HCT116 (cell line): ENCODE data around the gene WDR76. TPM values are rescaled to one million over a fixed set of nuclear protein-coding genes. Genes with fewer than 3 reads are reported as not detected.

Source experiments
- ATAC-seq: fragments of 200-7000 bp; cut with Tn5 transposase; 2 replicates; pipeline ENCODE4 v1.9.1; 2020; ENCODE audit warnings: mild to moderate bottlenecking, moderate library complexity
- BruUV-seq: library from RNA; stranded (reverse); fragments of 400-500 nt; replicated peaks from 2 replicates; lab custom pipeline; 2021; lab: Mats Ljungman, UMichigan
- CTCF ChIA-PET: fragments of 300-600 bp; sonication (Branson Sonifier 250); formaldehyde crosslinking; loops from one replicate; lab custom pipeline; 2021; ENCODE audit warnings: antibody characterized with exemption; lab: Charles Lee
- POLR2A ChIA-PET: fragments of 300-600, 350-600 bp; sonication (Branson Sonifier 250); formaldehyde crosslinking; loops from one replicate; lab custom pipeline; 2021; ENCODE audit warnings: antibody characterized with exemption; lab: Charles Lee
- RAD21 ChIA-PET, 2 experiments: fragments of 300-600 bp; sonication (Branson Sonifier 250); formaldehyde crosslinking; loops; one replicate each; lab custom pipeline; 2023; ENCODE audit warnings: low total read pairs in 2 of 2; ENCODE audit not compliant: uncharacterized antibody in 2 of 2, unreplicated experiment in 2 of 2, low non-redundant PET in 1 of 2; lab: Charles Lee
- DNase-seq: peaks from one replicate; pipeline ENCODE4 v3.0.0-alpha.2; 2010; ENCODE audit warnings: low read depth, low spot score
- H2AFZ ChIP-seq: fragments of 200-600 bp; shearing (Covaris generic), sonication (generic); 2 replicates; pipeline ENCODE4 v1.6.1; 2017; ENCODE audit warnings: low read depth, mixed run types, mixed read lengths, antibody characterized with exemption, low read length; ENCODE audit not compliant: poor library complexity, severe bottlenecking
- H3K27ac ChIP-seq: 2 replicates; pipeline ENCODE4 v1.5.1; 2012; ENCODE audit warnings: low read depth, low read length
- H3K27me3 ChIP-seq: fragments of 200-600 bp; sonication (generic); 2 replicates; pipeline ENCODE4 v1.6.1; 2016; ENCODE audit warnings: mixed run types, low read length, mixed read lengths; ENCODE audit not compliant: insufficient read depth
- H3K36me3 ChIP-seq, 2 experiments: fragments of 200-500 bp in 1 of 2; fragments of 200-600 bp in 1 of 2; sonication (Bioruptor generic) in 1 of 2; sonication (generic) in 1 of 2; 2 replicates each; pipeline versions ENCODE4 v1.5.1 to v1.6.1; 2014 to 2016; ENCODE audit warnings: low read length in 2 of 2, inconsistent platforms in 1 of 2, mixed read lengths in 1 of 2, mixed run types in 1 of 2; ENCODE audit not compliant: insufficient read depth in 2 of 2, control insufficient read depth in 1 of 2
- H3K4me1 ChIP-seq, 2 experiments: fragments of 200-600 bp in 1 of 2; sonication (generic) in 1 of 2; 2 replicates each; pipeline versions ENCODE4 v1.5.1 to v1.6.1; 2012 to 2017; ENCODE audit warnings: low read length in 2 of 2, inconsistent platforms in 1 of 2, mild to moderate bottlenecking in 1 of 2, mixed read lengths in 1 of 2, mixed run types in 1 of 2, moderate library complexity in 1 of 2; ENCODE audit not compliant: insufficient read depth in 2 of 2, control insufficient read depth in 1 of 2
- H3K4me2 ChIP-seq: fragments of 200-600 bp; sonication (generic); 2 replicates; pipeline ENCODE4 v1.6.1; 2017; ENCODE audit warnings: mixed run types, low read length, mixed read lengths
- H3K4me3 ChIP-seq, 2 experiments: fragments of 200-600 bp in 1 of 2; sonication (generic) in 1 of 2; replicated peaks in 1 of 2; 2 replicates each; pipeline ENCODE4 v1.5.1; 2011 to 2016; ENCODE audit warnings: low read length in 2 of 2, control low read depth in 1 of 2, low read depth in 1 of 2, mild to moderate bottlenecking in 1 of 2, mixed read lengths in 1 of 2, mixed run types in 1 of 2
- H3K79me2 ChIP-seq: fragments of 200-600 bp; sonication (generic); 2 replicates; pipeline ENCODE4 v1.6.1; 2017; ENCODE audit warnings: mild to moderate bottlenecking, mixed run types, low read length, moderate library complexity, mixed read lengths; ENCODE audit not compliant: insufficient read depth
- H3K9ac ChIP-seq: fragments of 200-600 bp; sonication (generic); 2 replicates; pipeline ENCODE4 v1.6.1; 2016; ENCODE audit warnings: low read length, mixed read lengths
- H3K9me2 ChIP-seq: fragments of 200-600 bp; sonication (generic), shearing (Covaris generic); 2 replicates; pipeline ENCODE4 v1.6.1; 2017; ENCODE audit warnings: mixed run types, mild to moderate bottlenecking, moderate library complexity; ENCODE audit not compliant: insufficient read depth
- H3K9me3 ChIP-seq, 2 experiments: fragments of 200-500 bp in 1 of 2; fragments of 200-600 bp in 1 of 2; sonication (Bioruptor generic) in 1 of 2; sonication (generic) in 1 of 2; 2 replicates each; pipeline ENCODE4 v1.6.1; 2014 to 2017; ENCODE audit warnings: low read length in 2 of 2, mixed read lengths in 2 of 2, inconsistent platforms in 1 of 2, low read depth in 1 of 2, mild to moderate bottlenecking in 1 of 2, mixed run types in 1 of 2, moderate library complexity in 1 of 2; ENCODE audit not compliant: control insufficient read depth in 1 of 2, insufficient read depth in 1 of 2
- H4K20me1 ChIP-seq: fragments of 200-600 bp; sonication (generic), shearing (Covaris generic); 2 replicates; pipeline ENCODE4 v1.6.1; 2017; ENCODE audit warnings: mixed run types, mild to moderate bottlenecking, moderate library complexity; ENCODE audit not compliant: insufficient read depth
- ATF3 ChIP-seq: IDR thresholded peaks from 2 replicates; pipeline ENCODE4 v1.6.1; 2012
- CTCF ChIP-seq, 3 experiments: fragments of 200-600 bp in 1 of 3; sonication (generic) in 1 of 3; IDR thresholded peaks in 2 of 3; conservative IDR thresholded peaks in 1 of 3; 2 replicates each; pipeline ENCODE4 v1.5.1; 2012 to 2017; ENCODE audit warnings: low read depth in 2 of 3, low read length in 2 of 3, antibody characterized with exemption in 1 of 3, borderline replicate concordance in 1 of 3, control low read depth in 1 of 3, mild to moderate bottlenecking in 1 of 3, mixed read lengths in 1 of 3, mixed run types in 1 of 3, moderate library complexity in 1 of 3; ENCODE audit not compliant: insufficient read depth in 1 of 3
- ELF1 ChIP-seq: IDR thresholded peaks from 2 replicates; pipeline ENCODE4 v1.6.1; 2012; ENCODE audit warnings: low read depth, borderline replicate concordance
- FOSL1 ChIP-seq: IDR thresholded peaks from 2 replicates; pipeline ENCODE4 v1.6.1; 2012; ENCODE audit warnings: low read depth
- JUND ChIP-seq: IDR thresholded peaks from 2 replicates; pipeline ENCODE4 v1.6.1; 2012
- POLR2AphosphoS5 ChIP-seq: IDR thresholded peaks from 2 replicates; pipeline ENCODE4 v1.6.1; 2011; ENCODE audit warnings: mild to moderate bottlenecking, low read depth, low read length, moderate library complexity
- SIN3A ChIP-seq: IDR thresholded peaks from 2 replicates; pipeline ENCODE4 v1.6.1; 2012; ENCODE audit warnings: low read depth
- SP1 ChIP-seq: IDR thresholded peaks from 2 replicates; pipeline ENCODE4 v1.6.1; 2012; ENCODE audit warnings: low read depth
- SRF ChIP-seq: IDR thresholded peaks from 2 replicates; pipeline ENCODE4 v1.6.1; 2012; ENCODE audit warnings: low read depth
- TCF7L2 ChIP-seq: IDR thresholded peaks from 2 replicates; pipeline ENCODE4 v1.7.0; 2011; ENCODE audit warnings: borderline replicate concordance, inconsistent platforms; ENCODE audit not compliant: insufficient read depth, insufficient read length; ENCODE audit errors: extremely low read depth
- YY1 ChIP-seq: IDR thresholded peaks from 2 replicates; pipeline ENCODE4 v1.6.1; 2011; ENCODE audit warnings: low read length, low read depth, moderate library complexity, mild to moderate bottlenecking; ENCODE audit not compliant: insufficient replicate concordance; ENCODE audit errors: extremely low read depth
- ZNF274 ChIP-seq: fragments of 200-500 bp; sonication (Bioruptor generic); IDR thresholded peaks from 2 replicates; pipeline ENCODE4 v1.6.1; 2014; ENCODE audit warnings: mild to moderate bottlenecking, low read depth, low read length, inconsistent platforms
- intact Hi-C: fragments of 100-400 bp; cut with micrococcal nuclease; formaldehyde crosslinking; loops from 2 replicates; pipeline ENCODE4 v1.10.0; 2022
- total RNA-seq: library from RNA; stranded (reverse); gene quantifications from one replicate; pipeline ENCODE4 v1.2.1, GENCODE V29; 2021; ENCODE audit not compliant: unreplicated experiment
- TF ChIP-seq, protein P1 (sequence below): IDR thresholded peaks from 2 replicates; pipeline ENCODE4 v1.6.1; 2012
- TF ChIP-seq, protein P2 (sequence below): IDR thresholded peaks from 2 replicates; pipeline ENCODE4 v1.6.1; 2012; ENCODE audit warnings: low read depth

Gene WDR76
- total RNA-seq, 1 experiment from 2014 or later = 33.0 TPM

- no peak overlapping the region for H3K4me3 ChIP-seq
- no peak overlapping the region for H2AFZ ChIP-seq
- peaks cover 7 to 11% of the 10 kb centered on the region in 2 experiments; a peak in 3 of 4 replicates for H3K36me3 ChIP-seq
- ChIA-PET RAD21 (no interaction called here), CTCF (no interaction called here), POLR2A (no interaction called here)
- H3K4me2 ChIP-seq = no peak overlapping the region
- DNase-seq = no peak
- BruUV-seq = no TSS peak
- H3K27ac ChIP-seq = no peak overlapping the region
- H4K20me1 ChIP-seq = no peaks in the 10 kb centered on the region
- H3K27me3 ChIP-seq = no peaks in the 10 kb centered on the region
- ATAC-seq = no peak
- TF ChIP-seq POLR2AphosphoS5 (no peak), CTCF (IDR thresholded peaks at IDR 0.05 in 2 of 3, conservative IDR thresholded peaks at IDR 0.05 in 1 of 3; ENCODE audit: borderline replicate concordance in 1 of 3, insufficient read depth in 1 of 3, low read depth in 2 of 3, low read length in 2 of 3) (no peak), FOSL1 (no peak), TCF7L2 (no peak), SRF (no peak), SIN3A (no peak), ATF3 (no peak), JUND (no peak), YY1 (no peak), ELF1 (no peak), ZNF274 (no peak), SP1 (no peak)
- TF ChIP-seq, protein P1, sequence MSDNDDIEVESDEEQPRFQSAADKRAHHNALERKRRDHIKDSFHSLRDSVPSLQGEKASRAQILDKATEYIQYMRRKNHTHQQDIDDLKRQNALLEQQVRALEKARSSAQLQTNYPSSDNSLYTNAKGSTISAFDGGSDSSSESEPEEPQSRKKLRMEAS = no peak
- TF ChIP-seq, protein P2, sequence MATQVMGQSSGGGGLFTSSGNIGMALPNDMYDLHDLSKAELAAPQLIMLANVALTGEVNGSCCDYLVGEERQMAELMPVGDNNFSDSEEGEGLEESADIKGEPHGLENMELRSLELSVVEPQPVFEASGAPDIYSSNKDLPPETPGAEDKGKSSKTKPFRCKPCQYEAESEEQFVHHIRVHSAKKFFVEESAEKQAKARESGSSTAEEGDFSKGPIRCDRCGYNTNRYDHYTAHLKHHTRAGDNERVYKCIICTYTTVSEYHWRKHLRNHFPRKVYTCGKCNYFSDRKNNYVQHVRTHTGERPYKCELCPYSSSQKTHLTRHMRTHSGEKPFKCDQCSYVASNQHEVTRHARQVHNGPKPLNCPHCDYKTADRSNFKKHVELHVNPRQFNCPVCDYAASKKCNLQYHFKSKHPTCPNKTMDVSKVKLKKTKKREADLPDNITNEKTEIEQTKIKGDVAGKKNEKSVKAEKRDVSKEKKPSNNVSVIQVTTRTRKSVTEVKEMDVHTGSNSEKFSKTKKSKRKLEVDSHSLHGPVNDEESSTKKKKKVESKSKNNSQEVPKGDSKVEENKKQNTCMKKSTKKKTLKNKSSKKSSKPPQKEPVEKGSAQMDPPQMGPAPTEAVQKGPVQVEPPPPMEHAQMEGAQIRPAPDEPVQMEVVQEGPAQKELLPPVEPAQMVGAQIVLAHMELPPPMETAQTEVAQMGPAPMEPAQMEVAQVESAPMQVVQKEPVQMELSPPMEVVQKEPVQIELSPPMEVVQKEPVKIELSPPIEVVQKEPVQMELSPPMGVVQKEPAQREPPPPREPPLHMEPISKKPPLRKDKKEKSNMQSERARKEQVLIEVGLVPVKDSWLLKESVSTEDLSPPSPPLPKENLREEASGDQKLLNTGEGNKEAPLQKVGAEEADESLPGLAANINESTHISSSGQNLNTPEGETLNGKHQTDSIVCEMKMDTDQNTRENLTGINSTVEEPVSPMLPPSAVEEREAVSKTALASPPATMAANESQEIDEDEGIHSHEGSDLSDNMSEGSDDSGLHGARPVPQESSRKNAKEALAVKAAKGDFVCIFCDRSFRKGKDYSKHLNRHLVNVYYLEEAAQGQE = no peak
- no peak overlapping the region for H3K9ac ChIP-seq
- no peaks in the 10 kb centered on the region for H3K4me1 ChIP-seq
- H3K9me3 ChIP-seq = no peaks in the 10 kb centered on the region
- intact Hi-C loops = no loop called here
- H3K79me2 ChIP-seq = no peaks in the 10 kb centered on the region
- H3K9me2 ChIP-seq = no peaks in the 10 kb centered on the region
Observed at GRCh38 chr15:43889042-43889441, 62.2 kb downstream of the WDR76 start.
